AG20443 (cell line): ENCODE data around the gene SECISBP2.

Source experiments
- DNase-seq: peaks from one replicate; pipeline ENCODE4 v3.0.0; 2012; ENCODE audit warnings: low spot score, mixed read lengths

SECISBP2 gene

GRCh38 chr9:89382026-89382986 is 64.0 kb downstream of the SECISBP2 start:
- DNase-seq: no peak

DNA sequence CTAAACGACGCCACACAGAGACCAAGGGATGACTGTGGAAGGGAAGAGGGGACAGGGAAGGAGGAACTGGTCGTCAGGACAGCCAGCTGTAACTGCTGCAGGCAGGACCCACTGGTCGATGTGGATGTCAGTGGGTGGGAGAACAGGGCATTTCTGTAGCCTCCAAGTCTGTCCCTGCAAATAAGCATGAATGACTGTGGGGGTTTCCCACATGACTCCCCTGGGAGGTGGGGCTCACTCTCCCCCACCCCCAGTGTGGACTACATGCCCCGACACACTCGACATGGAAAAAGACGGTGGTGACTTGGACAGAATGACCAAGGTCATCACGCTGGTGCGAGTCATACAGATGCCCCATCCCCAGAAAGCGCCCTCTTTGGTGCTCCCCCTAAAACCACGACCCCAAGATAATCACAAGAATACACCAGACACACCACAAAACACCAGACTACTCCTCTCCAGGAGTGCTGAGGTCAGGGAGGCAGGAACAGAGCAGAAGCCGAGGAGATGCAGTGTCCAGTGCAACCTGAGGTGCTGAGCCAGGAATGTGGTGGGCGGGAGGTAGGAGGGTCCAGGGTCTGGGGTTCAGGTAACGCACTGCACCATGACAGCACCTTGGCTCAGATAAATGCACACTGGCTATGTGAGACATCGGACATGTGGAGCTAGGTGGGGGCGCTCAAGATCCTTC is 64.9 kb downstream of the SECISBP2 start:
- no peak for DNase-seq

GRCh38 chr9:89383721-89384300 is 65.5 kb downstream of the SECISBP2 start:
- DNase-seq: no peak

DNA sequence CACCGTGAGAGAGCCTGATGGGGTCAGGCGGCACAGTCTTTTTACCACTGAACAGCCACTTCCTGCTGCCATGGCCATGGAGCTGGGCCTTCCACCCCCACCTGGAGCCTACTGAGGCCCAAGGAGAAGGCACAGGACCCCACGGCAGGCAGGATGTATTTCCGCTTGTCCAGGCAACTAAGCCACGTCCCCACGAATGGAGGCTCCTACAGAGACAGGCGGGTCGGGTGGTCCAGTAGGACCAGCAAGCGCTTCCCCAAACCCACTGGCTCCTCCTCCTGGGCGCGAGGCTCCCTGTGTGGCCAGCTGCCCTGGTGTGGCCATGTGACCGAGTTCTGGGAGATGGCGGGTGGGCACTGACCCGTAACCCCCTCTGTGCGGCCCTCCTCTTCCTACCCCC is 66.5 kb downstream of the SECISBP2 start:
- no peak for DNase-seq

- DNase-seq: no peak
Observed at GRCh38 chr9:89386206-89386605, 67.9 kb downstream of the SECISBP2 start.

DNA sequence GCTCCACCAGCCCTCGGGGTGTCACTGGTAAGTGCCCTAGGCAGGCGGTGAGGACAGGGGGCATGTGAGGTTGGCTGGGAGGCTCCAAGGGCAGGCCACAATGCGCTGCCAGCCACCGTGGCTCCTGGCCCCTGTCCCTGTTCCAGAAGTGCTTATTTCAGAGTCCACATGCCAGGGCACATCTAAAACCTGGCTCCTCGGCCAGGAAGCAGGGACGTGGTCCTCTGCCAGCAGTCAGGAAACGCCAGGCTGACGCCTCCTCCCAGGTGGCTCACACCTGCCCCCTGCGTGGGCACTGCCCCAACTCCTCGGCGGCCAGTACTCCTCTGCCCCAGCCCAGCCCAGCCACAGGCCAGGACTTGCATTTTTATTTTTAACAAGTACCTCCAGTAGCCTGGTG is 68.5 kb downstream of the SECISBP2 start:
- no peak for DNase-seq

DNA sequence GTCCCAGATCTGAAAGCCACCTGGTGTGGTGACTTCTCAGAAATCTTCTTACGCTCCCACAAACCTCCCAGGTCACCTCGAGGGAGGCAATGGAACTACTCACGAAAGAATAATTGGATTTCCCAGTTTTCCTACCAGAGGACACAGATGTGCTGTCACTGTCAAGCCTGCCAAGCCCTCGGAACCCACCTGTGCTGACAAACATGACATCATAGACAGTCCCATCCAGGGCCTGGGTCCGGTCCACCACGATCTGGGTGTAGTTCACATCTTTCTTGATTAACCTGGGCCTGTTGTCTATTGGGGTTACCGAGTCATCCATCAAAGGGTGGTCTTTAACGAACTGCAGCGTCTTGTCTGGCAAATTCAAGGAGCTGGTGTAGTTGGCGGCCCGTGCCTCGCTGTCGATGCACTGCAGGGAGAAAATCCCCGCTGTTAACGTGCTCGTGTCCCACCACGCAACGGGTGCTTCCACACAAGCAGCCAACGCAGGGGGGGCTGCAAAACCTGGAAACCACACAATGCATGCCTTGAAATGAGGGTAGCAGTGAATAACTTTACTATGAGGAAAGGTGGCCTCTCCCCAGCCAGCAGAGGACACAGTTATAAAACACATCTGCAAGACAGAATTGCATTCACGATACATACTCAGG is 69.0 kb downstream of the SECISBP2 start:
- no peak for DNase-seq

DNA sequence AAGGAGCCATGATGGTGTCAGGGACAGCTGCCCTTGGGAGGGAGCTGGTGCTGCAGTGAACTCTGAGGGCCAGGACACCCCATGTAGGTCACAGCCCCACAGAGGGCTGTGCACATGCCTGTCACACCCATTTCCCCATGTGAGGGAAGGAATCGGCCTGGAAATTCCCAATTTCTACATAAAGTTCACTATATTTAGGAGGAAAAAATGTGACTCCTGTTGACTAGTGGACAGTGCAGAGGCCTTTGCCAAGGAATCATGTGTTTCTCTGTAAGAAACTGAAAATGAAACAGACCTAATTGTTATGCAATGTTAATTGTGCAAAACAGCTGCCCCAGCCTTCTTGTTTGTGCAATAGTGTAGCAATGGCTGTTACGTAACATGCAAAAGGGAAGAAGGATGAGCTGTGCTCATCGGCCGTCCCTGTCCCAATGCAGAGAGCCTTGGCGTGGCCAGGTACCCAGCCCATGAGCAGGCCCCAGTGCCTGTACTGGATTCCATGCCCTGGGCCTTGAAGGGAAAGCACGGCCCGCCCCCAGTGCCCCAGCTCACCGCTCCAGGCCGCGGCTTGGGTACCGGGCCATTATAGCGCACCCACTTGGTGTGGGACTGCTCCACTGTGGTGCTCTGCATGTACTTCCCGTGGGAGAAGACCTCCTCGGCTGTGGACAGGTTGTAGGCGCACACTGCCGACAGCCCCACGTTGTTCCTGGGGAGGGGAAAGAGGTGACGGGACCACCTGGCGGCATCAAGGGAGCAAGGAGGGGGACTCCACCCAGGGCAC is 70.0 kb downstream of the SECISBP2 start:
- DNase-seq: peak; percentile 94

GRCh38 chr9:89388868-89389177 is 70.5 kb downstream of the SECISBP2 start:
- DNase-seq: no peak

GRCh38 chr9:89390068-89390555 is 71.8 kb downstream of the SECISBP2 start:
- DNase-seq: no peak

DNA sequence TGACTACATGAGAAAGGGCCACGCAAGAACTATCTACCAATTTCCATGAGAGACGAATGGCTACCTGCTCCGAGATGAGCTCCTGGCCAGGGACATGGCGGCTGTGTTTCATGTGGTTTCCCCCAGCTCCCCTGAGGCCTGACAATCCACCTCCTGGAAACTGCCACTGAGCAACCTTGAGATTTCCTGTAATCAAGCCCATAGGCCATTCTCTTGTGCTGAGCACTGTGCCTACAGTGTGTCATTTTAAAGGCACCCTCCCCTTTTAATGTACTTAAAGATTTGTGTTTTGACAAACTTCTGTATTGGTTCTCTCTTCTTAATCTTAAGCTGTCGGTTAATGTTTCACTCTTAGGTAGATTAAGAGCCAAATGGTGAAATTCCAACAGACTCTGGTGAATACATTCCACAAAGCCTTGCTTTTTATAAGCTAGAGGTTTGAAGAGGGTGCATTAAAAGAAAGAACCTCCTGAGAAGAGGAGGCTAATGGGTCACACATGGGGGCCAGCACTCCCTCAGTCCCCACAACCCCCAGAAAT is 72.3 kb downstream of the SECISBP2 start:
- no peak for DNase-seq

GRCh38 chr9:89391585-89391984 is 73.3 kb downstream of the SECISBP2 start:
- no peak for DNase-seq

GRCh38 chr9:89394412-89394811 is 76.1 kb downstream of the SECISBP2 start:
- DNase-seq: no peak

GRCh38 chr9:89395931-89396710 is 77.8 kb downstream of the SECISBP2 start:
- DNase-seq: peak; percentile 26

DNA sequence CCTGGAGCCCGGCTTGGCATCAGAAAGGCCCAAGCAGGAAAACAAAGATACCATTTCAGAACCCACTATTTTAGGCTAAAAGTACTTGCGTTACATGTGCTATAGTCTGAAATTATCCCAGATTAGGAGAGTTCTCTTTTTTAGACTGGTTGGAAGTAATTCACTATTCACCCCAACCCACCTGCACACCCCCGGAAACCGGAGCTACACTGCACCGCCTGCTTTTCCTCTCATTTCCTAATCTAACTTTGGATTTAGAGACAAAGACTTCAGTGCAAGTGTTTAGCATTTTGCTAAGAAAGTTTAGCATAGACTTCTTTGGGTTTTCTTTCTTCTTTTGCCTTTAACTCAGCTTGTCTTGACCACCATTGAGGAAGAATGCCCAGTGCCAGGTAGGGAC is 79.2 kb downstream of the SECISBP2 start:
- no peak for DNase-seq

- no peak for DNase-seq
Observed at GRCh38 chr9:89398621-89399020, 80.3 kb downstream of the SECISBP2 start.

- no peak for DNase-seq
Observed at GRCh38 chr9:89400403-89401116, 82.3 kb downstream of the SECISBP2 start.

DNA sequence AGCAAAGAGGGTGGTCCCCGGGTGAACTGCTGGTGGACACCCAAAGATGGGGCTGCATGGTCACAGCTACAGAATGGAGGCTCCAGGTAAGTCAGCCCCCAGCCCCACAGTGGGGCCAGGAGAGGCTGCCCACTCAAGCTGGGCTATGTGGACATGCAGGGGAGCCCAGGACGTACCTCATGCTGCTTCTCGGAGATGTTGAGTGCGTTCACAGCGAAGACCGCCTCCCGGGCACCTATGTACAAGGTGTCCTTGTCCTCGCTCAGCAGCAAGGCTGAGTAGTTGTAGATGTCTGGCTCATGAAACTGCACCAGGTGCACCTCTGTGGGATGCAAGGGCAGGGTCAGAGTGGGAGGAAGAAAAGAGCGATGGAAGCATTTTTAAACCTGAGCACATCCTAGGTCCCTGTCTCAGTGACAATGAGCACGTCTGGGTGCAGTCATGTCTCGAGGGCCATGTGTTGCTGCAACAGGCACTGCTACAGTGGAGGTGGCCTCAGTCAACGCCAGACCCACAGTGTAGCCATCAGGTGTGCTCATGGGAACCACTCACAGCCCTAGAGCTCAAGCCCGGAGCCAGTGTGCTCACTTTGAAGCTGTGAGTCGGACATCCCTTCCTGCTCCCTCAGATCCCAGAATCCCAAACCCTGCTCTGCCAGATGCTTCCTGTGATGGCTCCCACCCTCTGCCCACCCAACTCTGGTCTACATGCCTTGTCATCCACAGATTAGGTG is 84.6 kb downstream of the SECISBP2 start:
- DNase-seq: no peak

GRCh38 chr9:89404074-89404473 is 85.8 kb downstream of the SECISBP2 start:
- no peak for DNase-seq
